Measurements from ENCODE around the gene FNDC3B.
"Not testable (repeated sequence)": the region's sequence is repeated elsewhere in the genome, so short reads cannot be mapped to it uniquely, and the experiment has no call there.

The FNDC3B gene

DNA sequence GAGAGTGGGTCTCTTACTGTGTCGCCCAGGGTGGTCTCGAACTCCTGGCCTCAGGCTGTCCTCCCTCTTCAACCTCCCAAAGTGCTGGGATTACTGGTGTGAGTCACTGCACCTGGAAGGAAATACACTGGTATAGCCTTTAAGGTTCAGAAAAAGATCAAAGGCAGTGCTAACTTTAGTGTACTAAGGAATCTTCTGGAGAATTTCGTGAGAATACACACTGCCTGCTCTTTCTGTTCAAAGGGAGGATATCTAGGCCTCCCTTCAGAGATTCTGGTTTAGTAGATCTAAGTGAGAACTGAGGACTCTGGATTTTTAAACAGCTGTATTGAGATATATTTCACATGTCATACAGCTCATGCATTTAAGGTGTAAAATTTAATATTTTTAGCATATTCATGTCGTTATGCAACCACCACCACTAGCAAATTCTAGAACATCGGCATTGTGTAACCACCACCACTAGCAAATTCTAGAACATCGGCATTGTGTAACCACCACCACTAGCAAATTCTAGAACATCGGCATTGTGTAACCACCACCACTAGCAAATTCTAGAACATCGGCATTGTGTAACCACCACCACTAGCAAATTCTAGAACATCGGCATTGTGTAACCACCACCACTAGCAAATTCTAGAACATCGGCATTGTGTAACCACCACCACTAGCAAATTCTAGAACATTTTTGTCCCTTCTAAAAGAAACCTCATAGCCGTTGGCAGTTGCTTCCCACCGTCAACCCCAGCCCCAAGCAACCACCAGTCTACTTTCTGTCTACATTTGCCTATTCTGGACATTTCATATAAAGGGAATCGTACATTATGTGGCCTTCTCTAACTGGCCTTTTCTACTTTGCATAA lies 54.4 kb downstream of the FNDC3B start:
- not testable (repeated sequence) for DNase-seq (ENCODE audit: low spot score)

DNA sequence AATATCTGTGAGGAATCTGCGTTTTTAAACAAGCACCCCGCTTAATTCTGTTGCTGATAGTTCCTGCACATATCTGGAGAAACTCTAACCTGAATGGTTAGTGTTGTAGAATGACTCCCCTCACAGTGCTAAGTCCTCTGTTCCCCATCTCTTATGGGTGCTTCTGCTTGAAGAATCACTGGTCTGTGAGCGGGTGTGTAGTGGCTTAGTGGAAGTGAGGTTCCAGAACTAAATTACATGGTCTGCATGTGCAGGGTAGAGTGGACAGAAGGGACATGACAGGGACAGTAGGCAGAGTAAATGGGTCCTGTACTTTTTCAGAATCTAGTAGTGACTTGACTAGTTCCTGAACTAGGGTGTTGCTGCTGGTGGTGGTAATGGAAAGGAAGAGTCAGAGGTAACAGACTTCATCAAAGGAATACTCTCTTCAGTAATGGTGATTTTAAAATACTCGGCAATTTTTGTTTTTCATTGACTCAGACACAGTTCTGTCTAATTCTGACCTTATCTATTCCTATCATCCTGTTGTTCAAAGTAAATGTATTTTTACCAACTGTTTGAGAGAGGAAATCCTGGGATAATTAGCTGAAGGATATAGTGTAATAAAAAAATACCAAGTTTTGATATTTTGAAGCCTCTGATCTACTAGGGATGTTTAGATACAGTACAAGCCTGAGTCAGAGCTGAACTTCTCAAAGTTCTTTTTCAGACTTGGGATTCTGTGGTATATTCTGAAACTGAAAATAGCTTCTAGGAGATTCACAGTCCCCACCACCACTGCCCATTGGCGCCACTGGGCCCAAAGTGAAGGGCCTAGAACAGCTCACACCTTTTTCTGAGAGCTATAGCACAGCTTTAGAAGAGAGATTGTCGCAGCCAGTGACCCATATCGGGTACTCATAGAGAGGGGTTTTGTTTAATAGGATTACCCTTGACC lies 55.5 kb downstream of the FNDC3B start:
- no peak for DNase-seq (ENCODE audit: low spot score)

DNA sequence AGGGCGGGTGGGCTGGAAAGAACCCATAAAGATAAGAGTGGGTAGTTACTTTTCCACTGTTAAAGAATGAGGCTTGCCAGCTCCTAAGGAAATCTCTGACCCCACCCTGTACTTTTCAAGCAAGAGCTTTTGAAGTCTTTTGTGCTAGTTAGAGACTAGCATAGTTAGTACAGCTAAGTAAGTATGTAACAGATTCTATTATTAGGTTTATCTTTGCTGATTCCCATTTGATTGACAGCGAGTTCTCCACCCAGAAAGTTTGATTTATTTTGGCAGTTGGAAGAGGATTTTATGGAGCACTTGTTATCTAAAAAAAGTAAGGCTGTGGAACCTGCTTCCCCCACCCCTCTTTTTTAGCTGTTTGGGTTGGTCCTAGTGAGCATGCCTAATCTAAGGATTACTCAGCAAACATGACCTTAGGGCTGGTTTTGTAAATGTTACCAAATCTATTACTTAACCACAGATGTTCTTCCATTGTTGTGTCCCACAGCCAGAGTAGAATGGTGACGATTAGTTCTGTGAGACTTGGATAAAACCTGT lies 57.6 kb downstream of the FNDC3B start:
- peak; percentile 53 for DNase-seq (ENCODE audit: low spot score)

DNA sequence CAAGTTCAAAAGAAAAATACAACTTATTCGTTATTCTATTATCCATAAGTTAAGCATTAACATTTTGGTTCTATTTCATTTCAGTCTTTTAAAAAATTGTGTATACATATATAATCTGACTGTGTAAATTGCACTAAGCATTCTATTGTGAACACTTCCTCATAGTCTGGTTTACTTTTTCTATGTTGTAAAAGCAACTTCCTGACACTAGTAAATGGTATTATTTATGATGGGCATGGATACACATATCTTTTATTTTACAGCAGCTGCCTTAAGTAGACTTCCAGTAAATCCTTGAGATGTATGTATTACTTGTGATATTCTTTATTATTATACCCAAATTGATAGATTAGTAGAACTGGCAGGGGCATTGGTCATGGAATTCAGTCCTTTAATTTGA lies 58.2 kb downstream of the FNDC3B start:
- no peak for DNase-seq (ENCODE audit: low spot score)

DNA sequence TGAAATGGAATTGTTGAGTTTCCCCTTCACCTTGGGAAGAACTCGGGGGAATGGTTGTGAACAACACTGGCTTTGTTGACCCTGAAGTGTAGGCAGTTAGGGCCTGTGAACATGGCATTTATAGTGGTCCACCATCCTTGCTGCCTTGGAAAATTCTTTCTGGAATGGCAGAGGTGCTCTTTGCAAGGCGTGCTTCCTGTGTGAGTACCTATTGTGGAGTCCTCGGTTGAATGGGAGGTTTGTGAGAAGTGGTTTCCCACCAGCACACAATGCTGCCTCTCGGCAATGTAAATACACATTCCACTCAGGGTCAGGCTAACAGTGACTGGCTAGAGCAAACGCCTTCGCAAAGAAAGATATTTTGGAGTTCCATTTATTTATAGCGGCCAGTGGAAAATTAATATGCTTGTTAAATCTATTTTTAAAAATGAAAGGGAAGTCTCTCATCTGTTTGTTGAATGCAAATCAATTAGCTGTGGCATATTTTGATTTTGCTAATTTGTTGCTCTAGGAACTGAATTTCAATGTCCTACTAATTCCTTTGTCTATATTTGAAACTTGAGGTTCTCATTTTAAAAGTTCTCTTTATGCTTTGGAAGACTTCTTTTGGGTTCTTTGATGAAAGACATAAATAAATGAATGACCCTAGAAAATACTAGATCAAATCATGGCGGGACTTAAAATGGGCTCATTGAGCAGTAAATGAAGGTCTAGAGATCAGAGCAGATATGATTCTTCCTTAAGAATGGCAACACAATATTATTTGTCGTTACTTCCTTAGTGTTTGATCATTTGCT lies 59.5 kb downstream of the FNDC3B start:
- peak; percentile 85 for DNase-seq (ENCODE audit: low spot score)

DNA sequence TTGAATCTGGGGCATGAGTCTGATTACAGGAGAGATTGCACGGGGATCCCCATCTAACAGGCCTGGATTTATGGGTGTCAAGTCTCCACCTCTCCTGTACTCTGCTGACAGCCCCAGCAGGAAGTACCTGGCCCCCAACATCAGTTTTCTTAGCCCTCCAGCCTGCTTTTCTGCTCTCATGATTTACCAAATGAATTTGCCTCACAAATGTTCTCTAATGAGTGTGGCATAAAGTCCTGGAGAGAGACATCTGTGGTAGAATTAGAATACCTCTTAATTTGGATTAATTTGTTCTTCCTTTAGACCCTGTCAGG lies 60.1 kb downstream of the FNDC3B start:
- DNase-seq (ENCODE audit: low spot score) = no peak

DNA sequence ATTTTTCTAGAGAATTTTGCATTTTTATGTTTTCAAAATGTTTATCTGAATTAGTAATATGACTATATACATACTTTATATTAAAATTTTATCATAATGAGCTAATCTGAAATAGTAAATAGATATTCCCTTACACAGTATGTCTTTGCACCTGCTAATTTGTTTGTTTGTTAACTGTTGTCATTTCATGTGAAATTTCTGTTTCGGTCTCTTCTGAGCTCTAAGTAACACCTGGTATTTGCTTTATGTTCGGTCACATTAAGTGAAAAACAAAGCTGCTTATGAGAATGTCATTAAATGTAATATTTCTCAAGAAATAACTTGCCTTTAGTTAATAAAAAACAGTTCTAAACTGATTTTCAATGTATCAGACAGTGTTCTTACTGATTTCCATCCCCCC lies 61.1 kb downstream of the FNDC3B start:
- DNase-seq (ENCODE audit: low spot score) = no peak

DNA sequence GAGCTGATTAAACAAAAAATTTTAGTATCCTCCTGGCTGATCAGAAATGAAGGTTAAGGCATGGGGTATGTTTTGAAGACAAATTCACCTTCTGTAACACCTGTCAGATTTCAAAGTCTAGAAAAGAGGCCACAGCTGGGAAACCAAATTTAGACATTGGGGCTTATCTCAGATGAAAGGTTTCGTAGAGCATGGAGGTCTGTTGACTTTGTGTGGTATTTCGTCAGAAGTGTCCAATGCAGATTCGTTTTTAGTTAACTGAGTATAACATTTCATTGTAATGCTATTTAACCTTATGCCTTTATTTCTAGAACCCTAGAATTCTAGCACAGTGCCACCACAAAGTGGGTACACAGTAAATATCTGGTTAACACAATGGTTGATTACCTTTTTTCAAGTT lies 61.7 kb downstream of the FNDC3B start:
- DNase-seq (ENCODE audit: low spot score) = no peak

DNA sequence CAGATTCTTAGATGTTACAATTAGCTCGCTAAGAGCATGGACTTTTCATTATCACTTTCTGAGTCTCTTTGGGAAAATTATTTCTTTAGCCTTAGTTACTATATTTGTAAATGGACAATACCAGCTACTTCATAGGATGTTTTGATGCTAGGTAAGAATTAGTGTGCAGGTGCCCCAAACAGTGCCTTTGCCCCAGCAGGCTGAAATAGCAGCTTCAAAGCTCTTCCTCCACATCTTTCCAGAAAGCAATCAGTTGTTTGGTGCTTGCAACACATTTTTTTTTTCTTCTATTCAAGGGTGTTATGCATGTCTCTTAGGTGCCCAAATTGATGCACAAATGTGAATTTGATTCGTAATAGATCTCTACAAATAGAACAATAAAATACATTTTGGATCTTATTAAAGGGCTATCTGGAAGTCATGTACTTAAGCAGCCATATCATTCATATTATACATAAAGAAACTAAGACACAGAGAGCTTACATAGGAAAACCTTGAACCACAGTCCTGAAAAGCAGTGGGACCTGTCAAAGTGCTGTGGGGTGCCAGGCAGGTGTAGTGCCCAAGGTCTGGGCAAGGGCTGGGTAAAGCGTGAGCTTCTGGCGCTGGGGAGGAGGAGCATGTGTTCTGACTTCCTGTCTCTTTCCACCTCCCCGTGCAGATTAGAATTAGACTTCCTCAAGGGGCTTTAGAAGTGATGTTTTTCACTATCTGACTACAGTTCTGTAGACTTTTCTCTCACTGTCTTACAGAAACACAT lies 62.9 kb downstream of the FNDC3B start:
- no peak for DNase-seq (ENCODE audit: low spot score)

DNA sequence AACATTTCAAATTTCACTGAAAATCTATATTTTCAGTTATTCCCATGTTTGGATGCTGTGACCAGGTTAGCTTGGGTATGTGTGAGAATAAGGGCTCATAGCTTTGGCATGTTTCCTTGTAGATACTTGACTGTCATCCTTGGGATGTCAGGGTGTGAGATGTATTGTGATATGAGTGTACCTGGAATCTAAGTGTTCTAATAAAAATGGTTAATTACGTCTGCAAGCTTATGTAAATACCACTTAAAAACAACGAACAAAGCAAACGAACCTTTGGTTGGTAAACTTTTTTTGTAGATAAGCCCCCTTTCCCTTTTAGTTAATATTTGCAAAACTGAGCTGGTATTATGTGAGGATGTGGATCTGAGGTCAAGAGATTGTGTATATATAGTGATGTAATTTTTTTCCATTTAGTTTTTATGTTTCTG lies 63.5 kb downstream of the FNDC3B start:
- no peak for DNase-seq (ENCODE audit: low spot score)

DNA sequence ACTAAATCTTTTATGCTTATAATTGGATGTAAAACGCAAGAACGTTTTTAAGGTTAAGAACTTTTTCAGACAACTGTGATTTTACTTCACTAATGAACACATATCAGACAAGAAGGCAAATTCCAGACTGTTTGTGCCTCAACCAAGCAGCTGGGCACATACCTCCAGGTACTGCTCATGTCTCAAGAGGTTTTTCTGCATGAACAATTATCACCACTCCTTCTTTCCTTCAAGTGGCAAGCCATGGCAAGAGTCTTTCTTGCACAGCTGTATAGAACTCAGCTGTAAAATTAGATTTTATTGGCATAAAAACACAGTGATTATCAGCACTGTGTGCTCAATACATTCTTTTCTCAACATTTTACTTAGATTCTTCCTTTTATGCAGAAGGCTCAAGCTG lies 64.3 kb downstream of the FNDC3B start:
- DNase-seq (ENCODE audit: low spot score) = no peak

DNA sequence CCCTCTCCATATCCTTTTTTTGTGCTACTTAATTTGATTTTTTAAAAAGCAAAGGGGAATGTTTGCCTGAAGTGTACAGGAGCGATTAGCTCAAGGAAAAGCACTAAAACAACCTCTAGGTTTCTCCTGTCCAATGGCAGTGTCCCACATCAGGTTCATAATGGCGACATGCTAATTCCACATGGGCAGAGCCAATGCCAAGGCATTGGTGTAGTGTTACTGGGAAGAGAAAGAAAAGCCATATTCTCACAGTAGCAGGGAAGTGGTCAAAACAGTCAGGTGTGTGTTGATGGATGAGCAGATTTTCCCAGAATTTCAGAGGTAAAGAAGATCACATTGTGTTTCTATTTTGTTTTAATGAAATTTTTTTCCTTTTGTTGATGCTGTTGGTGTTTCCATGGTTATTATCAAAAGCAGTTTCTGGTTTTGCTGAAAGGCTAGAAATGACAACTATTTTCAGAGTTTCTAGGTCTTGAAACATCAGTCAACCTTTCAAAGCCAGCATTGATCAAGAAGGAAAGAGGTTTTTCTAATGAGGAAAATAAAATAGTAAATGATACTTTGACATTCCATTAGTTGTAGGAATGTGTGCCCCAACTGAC lies 65.2 kb downstream of the FNDC3B start:
- peak; percentile 22 for DNase-seq (ENCODE audit: low spot score)

DNA sequence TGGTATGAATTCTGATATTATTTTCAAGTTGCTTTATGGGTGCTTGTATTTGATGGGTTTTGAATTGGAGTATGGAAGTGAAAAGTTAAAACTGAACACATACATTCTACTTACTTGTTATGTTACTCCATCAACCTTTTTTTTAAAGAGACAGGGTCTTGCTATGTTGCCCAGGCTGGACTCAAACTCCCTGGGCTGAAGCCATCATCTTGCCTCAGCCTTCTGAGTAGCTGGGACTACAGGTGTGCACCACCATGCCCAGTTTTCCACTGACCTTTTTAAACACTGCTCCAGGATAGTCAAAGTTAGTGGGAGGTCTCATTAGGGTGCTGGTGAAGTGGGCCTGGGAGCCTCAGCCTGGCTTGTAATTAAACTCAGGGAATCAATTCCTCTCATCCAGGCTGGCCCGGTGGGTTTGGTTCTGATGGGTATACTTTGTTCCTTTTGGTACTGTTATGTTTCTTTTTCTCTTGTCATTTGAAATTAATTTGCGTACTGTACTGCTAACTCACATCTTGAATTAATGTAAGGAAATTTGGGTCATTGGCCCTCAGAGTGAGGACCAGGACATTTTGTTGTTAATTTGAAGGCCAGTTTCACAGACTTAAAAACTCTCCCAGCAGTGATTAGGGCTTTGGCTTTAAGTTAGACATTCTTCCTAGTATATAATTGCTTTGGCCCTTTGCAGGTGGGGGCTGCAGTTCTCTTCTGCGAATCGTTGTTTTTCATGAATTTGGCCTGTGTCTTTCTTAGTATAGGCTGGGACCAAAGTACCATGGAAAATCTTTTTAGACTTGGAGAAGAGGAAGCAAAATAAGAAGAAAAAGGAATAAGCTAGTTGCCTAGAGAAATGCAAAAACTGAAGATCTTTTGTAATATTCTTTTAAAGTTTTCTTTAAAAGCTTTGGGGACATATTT lies 66.9 kb downstream of the FNDC3B start:
- no peak for DNase-seq (ENCODE audit: low spot score)

DNA sequence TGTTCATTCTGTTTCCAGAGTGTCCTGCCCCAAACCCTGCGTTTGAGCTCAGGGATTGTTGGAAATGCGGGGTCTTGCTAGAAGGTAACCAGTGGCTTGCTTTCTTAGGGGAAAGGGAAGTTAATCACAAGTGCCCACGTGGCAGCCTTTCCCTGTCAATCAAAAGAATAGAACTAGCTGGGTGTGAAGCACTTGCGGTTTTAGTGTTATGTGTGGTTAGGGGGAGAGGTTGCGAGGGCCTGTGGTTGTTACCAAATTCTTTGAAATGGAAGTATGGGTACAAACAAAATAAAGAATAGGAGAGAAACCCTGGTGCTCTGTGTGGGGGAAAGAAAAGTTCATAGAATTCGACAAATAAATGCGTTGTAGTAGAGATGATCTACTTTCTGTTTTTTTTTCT lies 67.6 kb downstream of the FNDC3B start:
- no peak for DNase-seq (ENCODE audit: low spot score)

DNA sequence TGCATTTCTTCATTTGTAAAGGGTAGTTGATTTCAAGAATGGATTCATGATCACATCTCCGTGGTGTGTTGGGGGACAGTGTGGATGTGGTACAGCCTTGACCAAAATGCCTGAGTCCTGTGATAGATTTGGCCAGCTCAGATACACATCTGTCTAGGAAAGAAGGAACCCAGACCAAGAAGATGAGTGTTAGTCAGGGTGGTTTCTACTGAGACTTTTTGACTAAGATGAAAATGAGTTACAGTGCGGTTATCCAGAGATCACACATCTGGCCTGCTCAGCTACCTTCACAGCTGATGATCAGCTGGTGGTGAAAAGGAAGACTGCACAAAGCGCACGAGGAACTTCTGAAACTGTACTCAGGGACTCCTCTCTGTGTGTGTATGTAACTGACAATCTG lies 68.0 kb downstream of the FNDC3B start:
- no peak for DNase-seq (ENCODE audit: low spot score)

DNA sequence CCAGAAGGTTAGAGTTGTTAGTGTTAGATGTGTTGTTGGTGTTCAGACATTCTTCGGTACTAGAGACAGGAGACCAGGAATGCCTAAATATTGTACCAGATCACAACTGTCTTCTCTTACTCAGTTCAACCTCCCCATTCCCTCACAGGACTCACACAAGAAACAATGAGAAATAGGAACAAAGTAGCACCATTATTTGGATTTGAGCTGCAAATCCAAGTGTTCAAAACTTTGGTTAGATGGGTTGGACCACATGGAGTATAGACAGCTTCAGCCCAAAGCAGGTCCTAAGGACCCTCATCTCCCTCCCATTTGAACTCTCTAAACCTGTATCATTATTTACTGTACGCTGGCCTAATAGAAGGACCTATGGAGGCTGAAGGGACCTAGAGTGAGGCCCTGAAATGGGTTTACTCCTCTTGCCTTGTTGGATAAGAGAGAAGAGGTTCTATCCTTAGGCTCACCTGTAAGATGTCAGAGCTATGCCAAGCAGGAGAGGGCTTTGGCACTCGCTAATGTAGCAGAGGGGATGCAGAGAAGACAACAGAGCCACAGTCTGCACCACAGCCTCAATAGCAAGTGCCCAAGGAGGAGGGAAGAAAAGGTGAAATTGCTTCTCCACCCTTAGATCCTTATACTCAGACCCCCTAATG lies 70.9 kb downstream of the FNDC3B start:
- no peak for DNase-seq (ENCODE audit: low spot score)

DNA sequence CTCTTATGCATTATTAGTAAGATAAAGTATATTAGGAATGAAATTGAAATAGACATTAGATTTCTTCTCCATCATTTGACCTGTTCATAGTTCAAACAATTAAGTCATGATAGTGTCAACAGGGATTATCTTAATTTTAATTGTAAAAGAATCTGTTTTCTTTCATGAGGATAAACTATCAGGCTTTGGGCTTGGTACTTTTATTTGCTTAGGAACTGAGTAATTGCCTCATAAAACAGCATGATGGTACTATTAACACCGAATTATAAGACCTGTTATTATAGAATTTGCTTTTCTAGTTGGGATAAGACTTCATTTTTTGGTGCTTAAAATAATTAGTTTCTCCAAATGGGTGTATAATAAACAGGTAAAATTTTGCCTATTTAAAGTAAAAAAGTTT lies 71.8 kb downstream of the FNDC3B start:
- no peak for DNase-seq (ENCODE audit: low spot score)

DNA sequence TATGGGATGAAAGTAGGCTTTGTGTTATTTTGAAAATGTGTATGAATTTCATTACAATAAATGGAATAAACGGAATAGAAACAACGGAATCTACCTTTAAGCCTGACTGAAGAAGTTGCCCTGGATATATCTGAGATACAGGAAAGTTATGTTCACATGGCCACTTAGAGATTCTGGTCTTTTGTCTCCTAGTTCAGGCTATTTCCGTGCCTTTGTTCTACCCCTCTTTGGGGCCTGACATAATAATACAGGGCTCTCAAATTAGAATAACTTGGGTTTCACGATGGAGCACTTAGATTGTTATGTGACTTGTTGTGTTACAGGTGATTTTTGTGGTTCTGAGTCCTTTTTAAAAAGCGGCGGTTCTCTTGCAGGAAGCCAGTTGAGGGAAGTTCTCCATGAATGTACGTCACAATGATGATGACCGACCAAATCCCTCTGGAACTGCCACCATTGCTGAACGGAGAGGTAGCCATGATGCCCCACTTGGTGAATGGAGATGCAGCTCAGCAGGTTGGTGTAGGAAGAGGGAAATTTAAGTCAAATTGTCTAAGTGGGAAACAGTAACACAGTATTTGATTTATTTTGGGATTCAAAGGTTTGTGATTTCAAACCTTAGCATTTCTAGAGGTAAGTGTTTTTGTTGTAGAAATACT lies 72.8 kb downstream of the FNDC3B start:
- no peak for DNase-seq (ENCODE audit: low spot score)

DNA sequence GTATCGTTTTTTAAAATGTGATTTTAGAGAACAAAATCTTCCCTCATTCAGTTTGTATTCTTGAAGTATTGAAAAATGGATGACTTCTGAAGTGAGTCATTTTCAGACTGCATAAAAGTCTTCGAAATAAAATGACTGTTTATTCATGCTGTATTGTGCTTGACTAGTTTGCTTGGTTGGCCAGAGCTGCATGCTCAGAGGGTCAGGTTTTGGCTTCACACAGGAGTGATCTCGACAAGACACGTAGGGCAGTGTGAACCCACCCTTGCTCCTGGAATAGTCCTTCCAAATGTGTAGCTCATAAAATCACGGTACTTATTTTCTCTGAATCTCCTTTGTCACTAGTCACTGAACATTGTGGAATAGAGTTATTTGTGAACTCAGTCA lies 73.3 kb downstream of the FNDC3B start:
- DNase-seq (ENCODE audit: low spot score) = no peak
